Psoas muscle (tissue), 8 donors: ENCODE measurements around the gene ATP5MC2. TPM values are rescaled to one million over a fixed set of nuclear protein-coding genes. Genes with fewer than 3 reads are reported as not detected.
A peak's percentile ranks its signal among the peaks of the same experiment; 100 is the strongest.

Source experiments
- ATAC-seq, 4 donors: fragments of 200-7000 bp; cut with Tn5 transposase; one replicate each; pipeline ENCODE4 v1.9.1; 2020; ENCODE audit warnings: moderate library complexity in 3 of 4, mild to moderate bottlenecking in 2 of 4
- DNase-seq, 2 donors: peaks; one replicate each; pipeline ENCODE4 v3.0.0-alpha.2; 2020
- H3K27ac ChIP-seq: fragments of 200-600 bp; one replicate; pipeline ENCODE4 v1.8.0; 2022
- H3K27me3 ChIP-seq, 3 donors: fragments of 200-600 bp in 1 of 3; one replicate each; pipeline versions ENCODE4 v1.6.1 to v1.8.0; 2013 to 2022; ENCODE audit warnings: low read length in 2 of 3, mild to moderate bottlenecking in 2 of 3, moderate library complexity in 1 of 3; ENCODE audit not compliant: insufficient read depth in 3 of 3
- H3K36me3 ChIP-seq, 2 donors: fragments of 200-600 bp in 1 of 2; one replicate each; pipeline versions ENCODE4 v1.6.1 to v1.8.0; 2013 to 2022; ENCODE audit warnings: low read depth in 1 of 2, mild to moderate bottlenecking in 1 of 2, moderate library complexity in 1 of 2; ENCODE audit not compliant: insufficient read depth in 1 of 2
- H3K4me1 ChIP-seq: fragments of 200-600 bp; one replicate; pipeline ENCODE4 v1.8.0; 2022
- H3K4me3 ChIP-seq: fragments of 200-600 bp; one replicate; pipeline ENCODE4 v1.8.0; 2022; ENCODE audit warnings: mild to moderate bottlenecking
- H3K9me3 ChIP-seq: fragments of 200-600 bp; one replicate; pipeline ENCODE4 v1.8.0; 2022
- WGBS, 3 donors: extraction: QIAGEN DNeasy Blood & Tissue Kit; methylation state at CpG; one replicate each; pipeline versions ENCODE4 v1.1.6 to v1.1.7; 2013; 5-methylcytosine and 5-hydroxymethylcytosine counted together
- intact Hi-C, 2 donors: fragments of 100-400 bp; cut with DNase I; formaldehyde crosslinking; loops; one replicate each; pipeline versions ENCODE4 v1.11.0 to v1.14.2; 2022
- polyA plus RNA-seq, 3 donors: library from polyadenylated mRNA; stranded (reverse); fragments of 200-250 nt; gene quantifications; one replicate each; pipeline ENCODE4 v1.2.3, GENCODE V29; 2013
- total RNA-seq, 4 donors: library from RNA; stranded (reverse); fragmentation: NEBNext Ultra II Directional in 2 of 4; extraction: Animal tissue kit (Norgen Biotek cat#: 25700) in 2 of 4; gene quantifications; one replicate each; pipeline versions ENCODE4 v1.2.1 to v1.2.4, GENCODE V29; 2021 to 2023
- TF ChIP-seq, protein P1 (sequence below): fragments of 200-600 bp; IDR thresholded peaks from one replicate; pipeline ENCODE4 v1.8.0; 2022; ENCODE audit warnings: antibody characterized with exemption
- donor health status: healthy with polysubstance abuse.
- donor health status: DM: no; HTN: no; CAD: no; lungs with moderate emphysema.
- donor health status: Bipolar disorder and iron deficiency.
- donor health status: healthy.
- donor health status: DM: yes; HTN: yes; CAD: no.
- donor health status: DM: no; HTN: no; CAD: no.
- donor health status: DM: no; HTN: no; CAD: no.
- donor health status: DM: yes; HTN: yes; CAD: no.

Gene ATP5MC2
- total and polyA plus RNA-seq, 7 donors, result 349 to 646 (median 469) TPM

DNA sequence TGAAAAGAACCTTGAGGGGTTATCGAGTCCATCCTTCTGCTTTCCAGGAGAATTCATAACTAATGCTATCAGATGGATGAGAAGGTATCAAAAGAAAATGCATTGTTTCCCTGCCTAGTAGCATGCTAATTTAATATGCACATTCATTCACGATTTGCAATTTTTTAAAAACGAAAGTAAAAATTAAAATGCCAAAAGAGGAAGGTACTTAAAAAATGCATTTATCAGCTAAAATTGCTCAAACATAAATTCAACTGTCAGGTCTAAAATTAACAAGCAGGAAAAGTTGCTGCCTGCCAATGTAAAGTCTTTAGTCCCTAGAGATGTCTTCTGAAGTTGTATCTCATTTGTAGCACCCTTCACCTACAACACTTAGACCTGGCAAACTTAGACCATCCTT lies 57.6 kb downstream of the ATP5MC2 start:
- Histone ChIP-seq H3K4me1 (peaks cover 37% of the 10 kb centered on the region), H3K9me3 (no peaks in the 10 kb centered on the region), H3K4me3 (peak overlapping the region; percentile 37), H3K27me3 (no peaks in the 10 kb centered on the region), H3K27ac (peak overlapping the region; percentile 34), H3K36me3 (peaks cover 0 to 8% of the 10 kb centered on the region in 2 donors)
- DNase-seq (no peak), ATAC-seq (no peak)
- 6 to 25% (median 13%) methylated on average over 3 of the region's 3 CpGs for WGBS, 3 donors
- intact Hi-C loops, result no loop called here
- TF ChIP-seq, protein P1, sequence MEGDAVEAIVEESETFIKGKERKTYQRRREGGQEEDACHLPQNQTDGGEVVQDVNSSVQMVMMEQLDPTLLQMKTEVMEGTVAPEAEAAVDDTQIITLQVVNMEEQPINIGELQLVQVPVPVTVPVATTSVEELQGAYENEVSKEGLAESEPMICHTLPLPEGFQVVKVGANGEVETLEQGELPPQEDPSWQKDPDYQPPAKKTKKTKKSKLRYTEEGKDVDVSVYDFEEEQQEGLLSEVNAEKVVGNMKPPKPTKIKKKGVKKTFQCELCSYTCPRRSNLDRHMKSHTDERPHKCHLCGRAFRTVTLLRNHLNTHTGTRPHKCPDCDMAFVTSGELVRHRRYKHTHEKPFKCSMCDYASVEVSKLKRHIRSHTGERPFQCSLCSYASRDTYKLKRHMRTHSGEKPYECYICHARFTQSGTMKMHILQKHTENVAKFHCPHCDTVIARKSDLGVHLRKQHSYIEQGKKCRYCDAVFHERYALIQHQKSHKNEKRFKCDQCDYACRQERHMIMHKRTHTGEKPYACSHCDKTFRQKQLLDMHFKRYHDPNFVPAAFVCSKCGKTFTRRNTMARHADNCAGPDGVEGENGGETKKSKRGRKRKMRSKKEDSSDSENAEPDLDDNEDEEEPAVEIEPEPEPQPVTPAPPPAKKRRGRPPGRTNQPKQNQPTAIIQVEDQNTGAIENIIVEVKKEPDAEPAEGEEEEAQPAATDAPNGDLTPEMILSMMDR, result no peak

DNA sequence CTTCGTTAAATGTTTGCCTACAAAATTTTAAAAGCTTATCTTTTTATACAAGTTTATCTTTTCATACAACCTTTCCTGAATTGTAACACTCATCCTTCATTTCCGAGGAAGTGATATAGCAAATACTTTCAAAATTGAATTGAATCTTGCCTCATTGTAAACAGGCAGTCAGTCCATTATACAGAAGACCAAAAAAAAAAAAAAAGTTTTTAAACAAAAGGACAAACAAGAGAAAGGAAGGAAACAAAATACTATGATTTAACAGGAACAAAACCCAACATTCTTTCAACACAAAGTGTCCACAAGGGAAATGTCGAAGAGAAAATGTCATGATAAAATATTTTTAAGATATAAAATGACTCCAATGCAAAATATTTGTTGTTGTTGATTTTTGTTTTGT lies 58.2 kb downstream of the ATP5MC2 start:
- Histone ChIP-seq H3K27me3 (no peaks in the 10 kb centered on the region), H3K4me1 (peaks cover 31% of the 10 kb centered on the region), H3K27ac (peak overlapping the region; percentile 34), H3K4me3 (peak overlapping the region; percentile 37), H3K36me3 (peaks cover 0 to 8% of the 10 kb centered on the region in 2 donors), H3K9me3 (no peaks in the 10 kb centered on the region)
- ATAC-seq (no peak), DNase-seq (no peak)
- TF ChIP-seq, protein P1, result no peak
- 38 to 57% (median 49%) methylated on average over 3 of the region's 3 CpGs for WGBS, 3 donors
- intact Hi-C loops, result no loop called here

DNA sequence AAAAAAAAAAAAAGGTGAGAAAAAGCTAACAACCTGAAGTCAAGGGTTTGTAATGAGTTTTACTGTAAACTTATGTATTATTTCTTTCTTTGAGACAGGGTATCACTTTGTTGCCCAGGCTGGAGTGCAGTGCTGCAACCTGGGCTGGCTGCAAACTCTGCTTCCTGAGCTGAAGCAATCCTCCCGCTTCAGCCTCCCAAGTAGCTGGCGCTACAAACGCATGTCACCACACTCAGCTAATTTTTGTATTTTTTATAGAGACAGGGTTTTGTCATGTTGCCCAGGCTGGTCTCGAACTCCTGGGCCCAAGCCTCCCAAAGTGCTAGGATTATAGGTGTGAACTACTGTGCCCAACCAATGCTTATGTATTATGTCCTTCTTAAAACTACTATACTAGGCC lies 58.9 kb downstream of the ATP5MC2 start:
- no peak overlapping the region for H3K4me3 ChIP-seq
- peaks cover 29% of the 10 kb centered on the region for H3K4me1 ChIP-seq
- ATAC-seq (peak in 1 of 4 donors; percentile 32), DNase-seq (no peak)
- H3K27ac ChIP-seq, result peak overlapping the region; percentile 34
- H3K9me3 ChIP-seq, result no peaks in the 10 kb centered on the region
- H3K36me3 ChIP-seq, result peaks cover 0 to 8% of the 10 kb centered on the region in 2 donors
- intact Hi-C loops, result no loop called here
- no peaks in the 10 kb centered on the region for H3K27me3 ChIP-seq
- TF ChIP-seq, protein P1, result no peak
- WGBS, 3 donors, result 68 to 81% (median 78%) methylated on average over 4 of the region's 4 CpGs

Other genes with a start within 250 kb of the ATP5MC2 start
- gene PRR13, start 234.3 kb downstream of the ATP5MC2 start, total RNA-seq, result 10 to 100 TPM; 45.2 to 85.0 (median 62.6) TPM
- gene PRR13, start 234.3 kb downstream of the ATP5MC2 start, polyA plus RNA-seq, result 100 to 1,000 TPM in 1 of 3 donors, 10 to 100 TPM in 2; 65.6 to 136 (median 82.0) TPM
- gene PCBP2, start 224.0 kb downstream of the ATP5MC2 start, total RNA-seq, result 100 to 1,000 TPM; 354 to 507 (median 439) TPM
- gene PCBP2, start 224.0 kb downstream of the ATP5MC2 start, polyA plus RNA-seq, result 100 to 1,000 TPM; 254 to 469 (median 365) TPM
- gene MAP3K12, start 176.6 kb downstream of the ATP5MC2 start, total RNA-seq, result 1 to 10 TPM; 1.9 to 2.9 (median 2.3) TPM
- 1 to 10 TPM; 2.3 to 3.1 (median 3.0) TPM for gene MAP3K12, start 176.6 kb downstream of the ATP5MC2 start, polyA plus RNA-seq
- 10 to 100 TPM in 2 of 4 donors, 1 to 10 TPM in 2; 7.6 to 10.8 (median 10.4) TPM for gene TARBP2, start 174.8 kb downstream of the ATP5MC2 start, total RNA-seq
- gene TARBP2, start 174.8 kb downstream of the ATP5MC2 start, polyA plus RNA-seq, result 10 to 100 TPM; 10.2 to 23.3 (median 21.2) TPM
- gene NPFF, start 168.6 kb downstream of the ATP5MC2 start, total RNA-seq, result not detected
- not detected for gene NPFF, start 168.6 kb downstream of the ATP5MC2 start, polyA plus RNA-seq
- 10 to 100 TPM; 25.4 to 32.3 (median 31.5) TPM for gene ATF7, start 49.7 kb downstream of the ATP5MC2 start, total RNA-seq
- 10 to 100 TPM; 15.7 to 21.8 (median 18.0) TPM for gene ATF7, start 49.7 kb downstream of the ATP5MC2 start, polyA plus RNA-seq
- gene CALCOCO1, start 51.4 kb upstream of the ATP5MC2 start, total RNA-seq, result 100 to 1,000 TPM; 180 to 255 (median 189) TPM
- 100 to 1,000 TPM in 2 of 3 donors, 10 to 100 TPM in 1; 41.1 to 125 (median 124) TPM for gene CALCOCO1, start 51.4 kb upstream of the ATP5MC2 start, polyA plus RNA-seq
- gene CISTR, start 75.9 kb upstream of the ATP5MC2 start, total RNA-seq, result not detected
- gene CISTR, start 75.9 kb upstream of the ATP5MC2 start, polyA plus RNA-seq, result not detected